ENCODE measurements around the gene ORM2.

ORM2 gene

DNA sequence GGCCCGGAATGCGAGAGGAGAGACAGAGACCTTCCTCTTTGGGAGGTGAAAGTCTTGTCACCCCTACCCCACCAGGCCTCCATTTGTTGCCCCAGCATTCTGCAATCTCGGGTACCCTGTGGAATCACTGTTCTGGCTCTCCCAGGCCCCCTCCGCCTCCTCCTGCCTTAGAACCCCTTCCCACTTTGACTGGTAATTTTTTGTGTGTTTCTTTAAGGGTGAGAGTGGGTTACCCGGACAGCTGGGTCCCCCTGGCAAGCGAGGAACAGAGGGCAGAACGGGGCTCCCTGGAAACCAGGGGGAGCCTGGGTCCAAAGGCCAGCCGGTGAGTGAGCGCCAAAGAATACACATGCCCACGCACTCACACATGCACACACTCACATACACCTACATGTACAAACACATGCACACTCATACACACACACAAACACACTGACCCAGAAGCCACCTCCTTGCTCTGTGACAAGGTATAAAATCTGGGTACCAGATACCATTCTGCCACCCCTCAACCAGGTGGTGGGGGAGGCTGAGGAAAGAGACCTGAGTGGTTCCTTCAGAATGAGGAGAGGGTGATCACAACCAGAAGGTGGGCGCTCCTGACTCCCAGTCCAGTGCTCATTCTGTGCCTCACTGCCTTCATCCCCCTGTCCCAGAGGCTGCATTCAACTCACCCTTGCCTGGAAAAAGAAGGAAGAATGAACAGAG, 37.6 kb upstream of the ORM2 start:
- no peak for DNase-seq

DNA sequence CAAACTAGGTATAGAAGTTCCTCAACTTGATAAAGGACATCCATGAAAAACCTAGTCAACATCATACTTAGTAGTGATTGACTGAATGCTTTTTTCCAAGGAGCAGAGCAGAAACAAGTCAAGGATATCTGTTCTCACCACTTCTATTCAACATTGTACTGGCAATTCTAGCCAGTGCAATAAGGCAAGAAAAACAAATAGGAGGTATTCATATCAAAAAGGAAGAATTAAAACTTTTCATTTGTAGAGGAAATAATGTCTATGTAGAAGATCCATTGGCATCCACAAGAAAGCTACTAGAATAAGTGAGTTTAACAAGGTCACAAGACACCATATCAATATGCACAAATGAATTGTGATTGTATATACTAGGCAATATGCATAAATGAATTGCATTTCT, 35.0 kb upstream of the ORM2 start:
- DNase-seq = no peak

DNA sequence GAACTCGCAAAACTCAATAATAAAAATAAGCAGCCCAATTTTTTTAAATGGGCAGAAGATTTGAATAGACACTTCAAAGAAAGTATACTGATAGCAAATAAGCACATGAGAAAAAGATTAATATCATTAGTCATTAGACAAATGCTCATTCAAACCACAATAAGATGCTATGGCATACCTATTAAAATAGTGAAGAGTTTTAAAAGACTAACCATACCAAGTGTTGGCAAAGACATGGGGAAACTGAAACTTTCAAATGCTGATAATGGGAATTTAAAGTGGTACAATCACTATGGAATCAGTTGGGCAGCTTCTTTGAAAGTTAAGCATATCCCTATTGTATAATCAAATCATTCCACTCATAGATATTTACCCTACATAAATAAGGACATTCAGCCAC, 33.3 kb upstream of the ORM2 start:
- DNase-seq = no peak

DNA sequence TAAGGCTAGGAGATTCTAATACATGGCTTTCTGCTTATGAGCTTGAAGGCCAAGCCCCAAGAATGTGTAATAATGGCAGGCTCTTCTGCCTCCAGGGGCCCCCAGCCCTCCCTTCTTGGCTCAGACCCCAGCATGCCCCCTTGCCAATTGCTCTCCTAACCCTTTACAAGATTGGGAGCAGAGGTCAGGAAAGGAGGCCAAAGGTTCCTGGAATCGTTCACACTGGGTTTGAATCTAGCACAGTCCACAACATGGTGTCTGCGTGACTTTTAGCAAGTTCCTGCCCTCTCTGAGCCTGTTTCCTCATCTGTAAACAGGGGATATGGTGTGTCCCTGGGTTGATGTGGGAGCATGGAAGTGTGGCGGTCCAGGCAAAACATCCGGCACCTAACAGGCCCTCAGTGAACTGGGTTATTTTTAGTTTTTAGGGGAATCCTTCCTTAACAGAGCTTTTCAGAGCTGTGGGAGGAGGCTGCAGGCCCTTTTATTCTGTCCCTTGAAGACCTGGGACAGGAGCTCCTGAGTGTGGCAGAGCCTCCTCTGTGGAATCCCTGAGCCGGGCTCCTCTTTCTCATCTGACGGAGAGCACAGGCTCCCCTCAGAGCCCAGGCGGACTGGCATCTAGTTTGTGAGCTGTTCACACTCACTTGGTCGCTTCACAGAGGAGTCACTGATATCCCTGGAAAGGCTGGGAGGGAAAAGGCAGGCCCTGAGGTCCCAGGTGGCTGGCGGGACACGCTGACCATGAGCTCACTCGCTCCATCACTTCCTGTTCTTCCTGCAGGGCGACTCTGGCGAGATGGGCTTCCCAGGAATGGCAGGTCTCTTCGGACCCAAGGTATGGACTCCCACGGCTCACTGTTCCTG, 30.1 kb upstream of the ORM2 start:
- DNase-seq = no peak

DNA sequence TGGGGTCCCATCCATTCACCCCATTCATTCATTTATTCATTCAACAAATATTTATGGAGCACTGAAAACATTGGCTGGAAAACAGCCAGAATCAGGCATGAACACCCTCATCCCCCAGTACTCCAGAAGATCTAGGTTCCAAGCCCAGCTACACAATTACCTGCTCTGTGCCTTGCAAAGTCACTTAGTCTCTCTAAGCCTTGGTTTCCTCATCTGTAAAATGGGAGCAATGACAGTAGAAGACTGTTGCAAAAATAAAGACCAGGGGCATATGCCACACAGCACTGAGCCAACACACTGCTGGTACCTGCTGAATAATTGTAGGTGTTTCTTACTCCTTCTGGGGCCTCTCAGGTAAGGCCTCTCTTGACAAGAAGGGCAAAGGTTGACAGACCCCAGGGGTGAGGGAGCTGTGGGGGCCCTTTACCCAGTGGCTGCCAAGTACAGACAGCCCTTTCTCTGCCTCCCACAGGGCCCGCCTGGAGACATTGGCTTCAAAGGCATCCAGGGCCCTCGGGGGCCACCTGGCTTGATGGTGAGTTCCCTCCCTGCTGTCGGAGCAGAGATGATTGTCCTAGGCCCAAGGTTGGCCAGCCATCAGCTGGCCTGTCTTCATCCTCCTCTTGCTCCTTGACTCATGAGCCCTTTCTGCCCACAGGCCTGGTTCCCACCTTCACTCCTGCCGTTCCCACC, 29.4 kb upstream of the ORM2 start:
- DNase-seq = no peak

DNA sequence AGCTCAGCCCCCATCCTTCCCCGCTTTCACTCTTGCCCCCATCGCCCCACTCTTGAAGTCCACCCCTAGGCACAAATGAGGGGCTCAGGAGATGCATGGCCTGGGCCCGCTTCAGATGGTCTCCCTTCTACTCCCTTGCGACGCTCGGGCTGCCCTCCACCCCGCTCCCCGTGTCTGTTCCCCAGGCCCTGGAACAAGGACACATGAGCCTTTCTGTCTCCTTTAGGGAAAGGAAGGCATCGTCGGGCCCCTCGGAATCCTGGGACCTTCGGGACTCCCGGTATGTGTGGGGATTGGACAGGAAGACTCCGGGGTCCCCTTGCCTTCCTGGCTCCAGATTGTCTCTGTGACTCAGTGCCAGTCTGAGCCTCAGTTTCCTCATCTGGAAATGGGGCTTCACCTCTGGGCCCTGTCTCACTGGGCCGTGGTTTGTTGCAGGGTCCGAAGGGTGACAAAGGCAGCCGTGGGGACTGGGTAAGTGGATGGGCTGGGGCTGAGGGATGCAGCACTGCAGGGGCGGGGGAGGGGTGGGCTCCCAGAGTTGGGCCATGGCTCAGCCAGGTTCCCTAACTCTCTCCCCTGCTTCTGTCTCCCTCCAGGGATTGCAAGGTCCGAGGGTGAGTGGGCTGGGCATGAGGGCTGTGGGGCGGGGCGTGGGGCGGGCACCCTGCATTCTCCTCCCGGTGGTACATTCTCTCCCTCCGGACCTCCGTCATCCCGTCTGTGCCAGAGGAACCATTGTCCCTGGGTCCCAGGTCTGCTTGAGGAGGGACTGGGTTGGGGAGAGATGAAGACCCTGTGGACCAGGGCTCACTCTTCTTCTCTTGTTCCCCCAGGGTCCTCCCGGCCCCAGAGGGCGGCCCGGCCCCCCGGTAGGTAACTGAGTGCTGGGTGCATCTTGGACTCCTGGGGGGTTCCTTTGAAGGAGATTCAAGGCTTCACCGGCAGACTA, 28.5 kb upstream of the ORM2 start:
- no peak for DNase-seq

DNA sequence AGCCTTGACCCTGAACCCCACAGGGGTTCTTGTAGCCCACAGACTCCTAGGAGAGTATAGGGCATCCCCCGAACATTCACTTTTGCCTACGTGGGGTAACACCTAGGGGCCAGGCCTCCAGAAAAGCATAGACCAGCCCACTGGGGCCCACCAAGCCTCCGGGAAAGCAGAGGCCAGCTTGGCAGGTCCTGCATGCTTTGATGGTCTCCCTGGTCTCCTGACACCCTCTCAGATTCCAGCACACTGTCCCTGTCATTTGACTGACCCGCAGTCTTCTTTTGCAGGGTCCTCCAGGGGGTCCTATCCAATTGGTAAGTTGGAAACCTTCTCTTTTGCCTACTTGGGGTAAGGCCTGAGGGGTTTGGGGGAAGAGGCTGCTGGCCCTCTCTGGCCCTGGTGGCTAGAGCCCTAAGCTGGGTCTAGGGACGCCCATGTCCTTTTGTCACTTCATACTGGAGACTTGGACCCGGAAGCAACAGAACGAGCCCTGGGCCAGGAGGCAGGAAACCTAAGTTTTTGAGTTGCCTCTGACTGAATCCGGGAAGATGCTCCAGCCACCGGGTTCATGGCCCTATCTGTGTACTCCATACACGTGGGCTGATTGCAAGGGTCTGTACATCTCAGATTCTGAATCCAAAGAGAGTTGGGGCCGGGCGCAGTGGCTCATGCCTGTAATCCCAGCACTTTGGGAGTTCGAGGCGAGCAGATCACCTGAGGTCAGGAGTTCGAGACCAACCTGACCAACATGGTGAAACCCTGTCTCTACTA, 27.7 kb upstream of the ORM2 start:
- no peak for DNase-seq

DNA sequence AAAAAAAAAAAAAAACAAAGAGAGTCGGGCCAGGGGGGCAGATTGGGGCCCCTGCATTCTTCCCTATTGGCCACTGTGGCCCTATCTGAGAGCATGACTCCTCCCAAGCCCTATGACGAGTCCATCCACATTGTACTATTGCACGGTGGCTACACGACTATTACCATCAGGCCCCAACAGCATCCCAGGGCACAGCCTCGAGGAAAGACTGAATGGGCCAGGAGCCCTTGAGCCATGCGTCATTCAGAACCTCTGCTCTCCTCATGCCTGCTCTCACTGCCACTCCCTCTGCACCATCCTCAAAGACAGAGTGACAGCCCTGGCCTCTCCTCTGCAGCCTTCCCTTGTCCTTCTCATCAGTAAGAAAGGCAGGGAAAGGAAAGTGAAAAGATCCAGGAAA, 26.9 kb upstream of the ORM2 start:
- no peak for DNase-seq

DNA sequence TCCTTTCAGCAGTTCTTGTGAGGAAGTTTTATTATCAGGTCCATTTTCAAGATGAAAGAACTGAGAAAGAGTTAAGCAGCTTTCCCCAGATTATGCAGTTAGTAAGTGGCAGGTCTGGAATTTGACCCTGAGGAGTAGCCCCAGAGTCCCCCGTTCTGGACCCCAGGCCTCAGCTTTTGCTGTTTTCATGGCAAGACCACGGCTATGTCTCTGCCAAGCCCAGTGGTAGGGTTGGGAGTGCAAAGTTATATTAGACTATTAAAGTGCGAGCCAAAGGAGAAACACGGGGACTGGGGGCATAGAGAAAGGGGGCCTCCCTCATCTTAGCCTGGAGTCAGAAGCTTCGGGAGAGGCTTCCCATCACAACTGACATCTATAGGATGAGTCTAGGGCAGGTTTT, 26.1 kb upstream of the ORM2 start:
- DNase-seq = no peak

DNA sequence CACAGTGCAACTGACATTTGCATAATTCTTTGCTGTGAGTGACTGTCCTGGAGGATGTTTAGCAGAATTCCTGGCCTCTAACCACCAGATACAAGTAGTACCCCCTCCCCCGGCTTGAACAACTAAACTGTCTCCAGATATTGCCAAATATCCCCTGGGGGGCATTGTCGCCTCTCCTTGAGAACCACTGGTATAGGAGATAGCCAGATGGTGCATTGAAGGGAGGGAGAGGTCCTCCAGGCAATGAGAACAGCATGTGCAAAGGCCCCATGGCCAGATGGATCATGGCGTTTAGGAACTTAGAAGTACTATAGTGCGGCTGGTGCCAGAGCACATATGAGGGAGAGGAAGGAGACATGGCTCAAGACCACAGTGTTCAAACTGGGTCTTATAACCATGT, 25.7 kb upstream of the ORM2 start:
- no peak for DNase-seq

DNA sequence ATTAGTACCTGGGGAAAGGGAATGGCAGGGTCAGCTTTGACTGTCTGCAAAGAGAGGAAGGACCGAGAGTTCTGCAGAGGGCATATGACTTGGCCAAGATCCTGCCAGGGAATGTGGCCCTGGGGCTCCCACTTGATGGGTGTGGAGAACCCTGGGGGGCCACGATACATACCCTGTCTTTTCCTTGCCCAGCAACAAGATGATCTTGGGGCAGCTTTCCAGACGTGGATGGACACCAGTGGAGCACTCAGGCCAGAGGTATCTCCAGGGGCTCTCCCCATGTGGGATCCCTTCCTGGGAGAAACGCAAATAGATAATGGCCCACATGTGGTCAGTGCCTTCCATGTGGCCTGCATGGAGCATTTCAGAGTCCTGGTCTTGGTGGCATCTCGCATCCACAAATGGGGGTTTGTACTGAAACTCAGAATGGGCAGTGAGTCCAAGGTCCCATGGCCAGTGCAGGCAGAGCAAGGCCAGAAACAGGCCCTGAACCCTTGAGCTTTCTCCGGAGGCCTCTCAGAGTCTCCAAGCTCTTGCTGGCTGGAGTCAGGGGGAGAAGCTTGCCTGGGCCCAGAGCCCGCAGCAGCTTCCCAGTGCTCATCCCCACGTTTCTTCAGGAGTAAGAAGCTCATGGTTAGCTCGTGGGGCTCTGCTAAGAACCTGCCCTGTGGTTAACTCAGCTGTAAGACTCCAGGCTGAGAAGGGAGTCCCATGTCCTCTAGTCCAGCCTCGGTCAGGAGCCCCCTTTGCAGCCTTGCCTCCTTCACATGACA, 25.1 kb upstream of the ORM2 start:
- DNase-seq = no peak

DNA sequence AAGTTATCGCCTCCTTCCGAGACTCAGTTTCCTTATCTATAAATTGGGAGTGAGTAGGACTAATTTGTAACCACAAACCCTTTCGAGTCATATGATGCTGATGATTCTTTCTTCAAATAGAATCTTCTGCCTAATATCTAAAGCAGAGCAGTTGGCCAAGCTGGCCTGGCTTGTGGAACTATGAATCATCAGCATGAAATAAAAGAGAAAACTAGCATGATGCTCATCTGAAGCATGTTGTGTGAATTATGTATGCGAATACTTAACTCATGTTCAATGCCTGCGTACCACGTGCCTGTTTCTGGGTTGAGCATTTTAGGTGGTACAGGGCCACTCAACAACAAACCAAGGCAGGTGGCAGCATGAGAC, 21.8 kb upstream of the ORM2 start:
- DNase-seq = no peak

DNA sequence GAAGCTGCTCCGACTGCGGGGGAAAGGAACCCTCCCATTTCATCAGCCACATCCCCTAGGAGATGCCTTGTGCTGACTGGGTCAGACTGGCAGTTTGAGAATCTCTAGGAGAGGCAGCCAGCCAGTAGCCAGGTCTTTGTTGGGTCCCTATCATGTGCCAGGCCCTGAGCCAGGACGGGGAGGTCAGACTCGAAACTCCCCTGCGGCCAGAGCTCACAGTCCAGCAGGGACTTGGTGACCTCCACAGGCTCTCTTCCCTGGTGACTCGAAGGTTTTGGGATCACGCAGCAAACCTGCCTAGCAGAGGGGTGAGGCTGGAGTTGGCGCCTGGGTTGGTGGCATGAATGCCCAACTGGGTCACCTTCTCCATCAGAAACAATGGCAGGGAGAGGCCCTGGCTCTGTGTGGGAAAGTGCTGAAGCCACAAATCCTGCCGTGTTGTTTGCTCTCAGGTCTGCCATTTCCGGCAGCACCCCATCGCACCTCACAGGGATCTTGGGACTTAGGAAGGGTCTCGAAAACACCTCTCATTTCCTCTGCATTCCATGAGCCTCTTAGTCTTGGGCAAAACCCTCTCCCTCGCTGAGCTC, 21.2 kb upstream of the ORM2 start:
- DNase-seq = no peak

DNA sequence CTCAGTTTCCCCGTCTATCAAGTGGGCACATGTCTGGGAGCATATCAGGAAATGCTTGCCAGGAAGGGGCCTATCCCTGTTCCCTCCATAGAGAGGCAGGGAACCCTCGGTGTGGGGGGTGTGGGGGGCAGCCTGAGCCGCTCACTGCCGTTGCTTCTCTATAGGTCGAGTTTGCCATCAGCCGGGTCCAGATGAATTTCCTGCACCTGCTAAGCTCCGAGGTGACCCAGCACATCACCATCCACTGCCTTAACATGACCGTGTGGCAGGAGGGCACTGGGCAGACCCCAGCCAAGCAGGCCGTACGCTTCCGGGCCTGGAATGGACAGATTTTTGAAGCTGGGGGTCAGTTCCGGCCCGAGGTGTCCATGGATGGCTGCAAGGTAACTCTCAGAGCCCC, 20.6 kb upstream of the ORM2 start:
- DNase-seq = no peak

DNA sequence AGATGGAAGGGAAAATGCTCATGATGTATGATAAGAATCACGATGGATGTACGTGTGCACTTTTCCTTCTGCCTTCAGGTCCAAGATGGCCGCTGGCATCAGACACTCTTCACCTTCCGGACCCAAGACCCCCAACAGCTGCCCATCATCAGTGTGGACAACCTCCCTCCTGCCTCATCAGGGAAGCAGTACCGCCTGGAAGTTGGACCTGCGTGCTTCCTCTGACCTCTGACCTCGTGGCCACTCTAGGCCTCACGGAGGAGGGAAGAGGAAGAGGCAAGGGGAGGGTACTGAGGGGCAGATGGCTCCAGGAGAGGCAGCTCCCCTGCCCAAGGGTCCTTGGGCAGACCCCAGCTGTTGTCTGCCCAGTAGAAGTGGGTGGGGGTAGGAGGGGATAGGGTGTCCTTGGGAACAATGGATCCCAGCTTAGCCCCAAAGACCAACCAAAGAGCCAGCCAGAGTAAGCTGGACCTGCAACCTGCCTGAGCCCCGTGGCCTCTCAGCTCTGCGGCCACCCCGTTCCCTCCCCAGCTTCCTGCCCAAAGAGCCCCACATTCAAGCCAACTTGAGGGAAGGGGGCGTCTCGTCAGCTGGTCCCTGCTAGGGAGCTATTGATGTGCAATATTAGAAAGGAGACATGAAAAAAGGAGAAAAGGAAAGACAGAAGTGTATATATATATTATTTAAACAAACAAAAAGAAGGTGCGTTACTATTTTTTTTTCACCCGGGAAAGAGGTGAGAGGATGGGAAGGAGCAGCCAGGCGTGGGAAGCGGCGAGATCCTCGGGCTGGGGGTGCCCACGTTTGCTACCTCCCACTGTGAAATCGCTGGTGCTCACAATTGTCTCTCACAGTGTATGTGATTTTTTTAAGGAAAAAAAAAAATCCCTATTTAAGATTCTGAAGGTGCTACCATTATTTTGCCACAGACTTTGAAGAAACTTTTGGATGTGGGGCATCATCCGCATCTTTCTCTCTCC, 18.9 kb upstream of the ORM2 start:
- no peak for DNase-seq

DNA sequence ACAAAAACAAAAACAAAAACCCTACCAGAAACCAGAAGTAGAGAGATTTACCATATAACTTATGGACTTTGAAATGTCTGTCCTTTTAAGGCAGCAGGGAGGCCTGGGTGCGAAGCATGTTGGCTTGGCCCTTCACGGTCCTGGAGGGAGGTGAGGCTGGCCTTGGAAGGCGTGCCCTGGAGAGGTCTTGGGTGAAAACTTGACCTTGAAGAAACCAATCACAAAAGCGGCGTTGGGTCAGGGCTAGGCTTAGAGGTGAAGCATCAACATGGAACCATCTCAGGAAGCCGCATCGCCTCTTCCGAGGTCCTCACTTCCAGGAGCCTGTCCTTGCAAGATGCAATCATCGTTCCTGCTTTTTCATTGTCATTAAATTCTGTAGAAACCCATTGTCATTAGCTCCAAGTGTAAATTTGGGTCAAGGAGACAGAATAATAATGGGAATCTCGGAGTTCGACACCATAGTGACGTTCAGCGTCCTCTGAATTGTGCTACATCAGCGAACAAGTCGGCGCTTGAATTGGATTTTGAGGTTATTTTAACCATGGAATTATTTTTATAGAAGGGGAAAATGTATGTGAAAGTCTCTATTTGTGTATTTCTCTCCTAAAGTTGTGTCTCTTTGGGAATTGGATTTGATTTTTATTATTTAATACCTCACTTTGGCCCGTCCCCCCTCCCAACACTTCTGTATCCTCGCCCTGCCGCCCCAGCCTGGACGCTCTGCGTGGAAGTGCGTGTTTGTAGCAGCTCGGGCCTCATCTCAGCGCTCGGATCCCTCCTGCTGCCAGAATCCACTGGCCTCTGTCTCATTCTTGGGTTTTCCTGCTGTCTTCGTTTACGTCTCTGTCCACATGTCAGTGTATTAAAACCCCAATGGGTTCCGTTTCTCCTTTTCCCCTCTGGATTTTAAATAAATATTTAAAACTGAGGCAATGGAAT, 17.8 kb upstream of the ORM2 start:
- no peak for DNase-seq

DNA sequence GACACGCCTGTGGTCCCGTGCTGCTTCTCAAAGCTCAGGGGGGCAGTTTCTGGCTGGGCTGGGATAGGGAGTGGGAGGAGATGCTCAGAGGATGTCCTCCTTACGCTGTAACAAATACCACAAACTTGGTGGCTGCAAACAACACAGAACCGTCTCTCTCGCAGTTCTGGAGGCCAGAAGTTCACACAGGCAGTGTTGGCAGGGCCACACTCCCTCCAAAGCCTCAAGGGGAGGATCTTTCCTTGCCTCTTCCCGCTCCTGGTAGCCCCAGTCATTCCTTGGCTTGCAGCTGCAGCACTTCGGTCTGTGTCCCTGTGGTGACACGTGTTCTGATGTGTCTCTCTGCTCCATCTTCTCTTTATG, 17.2 kb upstream of the ORM2 start:
- DNase-seq = no peak
